Cardiac septum (tissue), 1 donor: ENCODE results near the gene ETV7. TPM values are rescaled to one million over a fixed set of nuclear protein-coding genes. Genes with fewer than 3 reads are reported as not detected.
"Not testable (repeated sequence)": the region's sequence is repeated elsewhere in the genome, so short reads cannot be mapped to it uniquely, and the experiment has no call there.

Experiments
- DNase-seq: peaks from one replicate; pipeline ENCODE4 v3.0.0-alpha.2; 2020; ENCODE audit warnings: low spot score
- intact Hi-C: fragments of 100-400 bp; cut with DNase I; formaldehyde crosslinking; loops from one replicate; pipeline ENCODE4 v1.14.0; 2022
- long read RNA-seq: library from polyadenylated mRNA; unstranded; transcript quantifications from one replicate; pipeline ENCODE4 v2.0.0, GENCODE V29; 2021
- total RNA-seq: library from RNA; stranded (reverse); fragmentation: NEBNext Ultra II Directional; extraction: Animal tissue kit (Norgen Biotek cat#: 25700); gene quantifications from one replicate; pipeline ENCODE4 v1.2.1, GENCODE V29; 2021
- donor health status: DM: no; HTN: no; CAD: no.

Gene ETV7
- total RNA-seq: 0.13 TPM
- long read RNA-seq: 0 reads

DNA sequence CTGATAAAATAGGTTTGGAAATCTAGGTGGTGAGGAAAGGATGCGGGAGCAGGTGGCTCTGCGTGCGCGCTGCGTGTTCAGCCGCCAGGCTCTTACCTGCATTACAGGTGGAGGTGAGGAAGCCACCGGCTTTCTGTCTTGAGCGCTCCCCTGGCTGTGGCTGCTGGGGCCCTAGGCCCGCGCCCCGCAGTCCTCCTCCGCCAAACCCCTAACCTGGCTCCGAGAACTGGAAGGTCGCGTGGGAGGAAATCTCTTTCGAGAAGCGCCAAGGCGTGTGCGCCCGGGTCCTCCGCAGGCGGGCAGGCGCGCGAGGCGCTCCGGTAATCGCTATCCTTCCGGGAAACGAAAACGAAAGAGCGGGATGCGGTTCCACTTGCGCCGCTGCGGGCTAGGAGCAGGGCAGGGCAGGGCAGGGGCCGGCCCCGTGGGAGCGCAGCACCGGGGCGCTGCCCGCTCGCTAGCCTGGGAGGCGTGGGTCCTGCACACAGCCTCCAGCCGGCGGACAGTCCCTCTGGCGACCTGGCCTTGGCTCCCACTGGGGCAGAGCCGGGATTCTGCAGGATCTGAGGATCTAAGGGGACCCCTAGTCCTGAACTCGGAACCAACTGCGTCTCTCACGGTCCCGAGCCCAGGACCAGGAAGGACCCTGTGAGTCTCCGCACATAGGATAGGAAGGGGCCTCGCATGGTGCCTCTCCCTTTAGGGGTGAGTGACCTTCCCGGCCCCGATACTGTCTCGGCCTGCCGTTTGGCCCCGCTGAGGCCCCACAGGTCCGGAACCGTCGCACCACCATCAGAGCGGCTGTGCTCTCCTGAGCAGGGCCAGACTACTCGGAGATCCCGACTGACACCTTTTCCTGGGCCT is at the start of gene ETV7:
ETV7 (minus strand) TSS at position 230 of the 864 bp plus-strand sequence; CDS start at position 102, 128 bp downstream.
- intact Hi-C loops: no loop called here
- peak; percentile 81 for DNase-seq

DNA sequence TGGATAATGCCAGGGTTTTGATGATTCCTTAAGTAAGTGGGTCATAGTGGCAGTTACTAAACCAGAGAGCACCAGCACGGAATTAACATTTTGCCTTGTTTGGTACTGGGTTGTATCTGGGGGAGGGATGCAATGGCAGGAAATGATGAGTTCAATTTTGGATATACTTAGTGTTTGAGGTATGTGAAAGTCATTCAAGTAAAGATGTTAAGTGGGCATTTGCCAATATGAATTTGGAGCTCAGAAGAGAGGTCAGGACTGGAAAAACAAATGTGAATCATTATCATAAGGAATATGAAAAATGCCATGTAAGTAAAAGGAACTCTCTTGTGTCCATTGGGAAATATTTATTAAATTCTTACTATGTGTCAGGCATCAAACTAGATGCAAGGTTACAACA is 49.0 kb upstream of the ETV7 start:
- DNase-seq: no peak
- intact Hi-C loops: no loop called here

DNA sequence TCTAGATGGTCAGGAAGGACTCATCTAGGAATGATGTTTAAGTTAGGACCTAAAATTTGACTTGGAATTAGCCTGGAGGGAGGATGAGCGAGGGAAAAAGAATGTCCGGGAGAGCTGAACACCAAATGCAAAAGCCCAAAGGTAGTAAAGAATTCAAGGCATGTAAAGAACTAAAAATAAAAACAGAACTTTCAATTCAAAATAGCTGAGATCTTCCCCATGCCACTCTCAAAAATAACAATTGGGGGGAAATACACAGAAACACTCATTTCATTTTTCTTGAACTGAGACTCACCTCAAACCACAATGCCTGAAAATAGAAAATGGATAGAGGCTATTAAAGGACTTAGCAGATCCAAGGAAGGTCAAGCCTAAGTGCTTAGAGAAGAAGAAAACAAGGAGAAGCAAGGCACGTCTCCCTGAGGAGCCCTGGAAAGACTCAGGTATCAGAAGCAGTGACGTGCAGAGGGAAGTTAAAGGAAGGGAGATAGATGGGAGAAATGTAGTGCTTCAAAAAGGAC is 44.7 kb upstream of the ETV7 start:
- intact Hi-C loops: no loop called here

DNA sequence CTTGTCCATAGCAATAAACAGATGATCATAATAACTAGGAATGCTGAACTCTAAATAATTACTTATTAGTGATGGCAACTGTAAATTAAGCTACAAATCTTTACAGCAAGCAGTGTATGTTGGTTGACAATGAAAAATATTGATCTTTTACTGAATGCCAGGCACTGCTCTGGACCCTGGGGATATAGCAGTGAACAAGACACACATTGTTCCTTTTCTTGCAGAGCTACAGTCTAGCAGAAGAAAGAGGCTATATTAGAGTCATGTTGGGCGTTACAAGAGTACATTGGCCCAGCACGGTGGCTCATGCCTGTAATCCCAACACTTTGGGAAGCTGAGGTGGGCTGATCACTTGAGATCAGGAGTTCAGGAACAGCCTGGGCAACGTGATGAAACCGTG is 43.7 kb upstream of the ETV7 start:
- DNase-seq: no peak
- intact Hi-C loops: no loop called here

More for the DNA sequence above, 44.7 kb upstream of the ETV7 start:
- no peak for DNase-seq

DNA sequence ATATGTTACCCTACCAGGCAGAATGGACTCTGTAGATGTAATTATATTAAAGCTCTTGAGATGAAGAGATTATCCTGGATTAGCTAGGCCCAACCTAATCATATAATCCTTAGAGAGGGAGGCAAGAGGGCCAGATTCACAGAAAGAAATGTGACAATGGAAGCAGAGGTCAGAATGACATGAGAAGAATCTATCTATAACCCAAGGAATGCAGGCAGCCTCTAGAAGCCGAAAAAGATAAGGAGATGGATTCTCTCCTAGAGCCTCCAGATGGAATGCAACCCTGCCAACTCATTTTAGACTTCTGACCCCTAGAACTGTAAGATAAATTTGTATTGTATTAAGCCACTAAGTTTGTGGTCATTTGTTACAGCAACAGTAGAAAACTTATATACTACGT is 42.9 kb upstream of the ETV7 start:
- no peak for DNase-seq
- intact Hi-C loops: no loop called here

DNA sequence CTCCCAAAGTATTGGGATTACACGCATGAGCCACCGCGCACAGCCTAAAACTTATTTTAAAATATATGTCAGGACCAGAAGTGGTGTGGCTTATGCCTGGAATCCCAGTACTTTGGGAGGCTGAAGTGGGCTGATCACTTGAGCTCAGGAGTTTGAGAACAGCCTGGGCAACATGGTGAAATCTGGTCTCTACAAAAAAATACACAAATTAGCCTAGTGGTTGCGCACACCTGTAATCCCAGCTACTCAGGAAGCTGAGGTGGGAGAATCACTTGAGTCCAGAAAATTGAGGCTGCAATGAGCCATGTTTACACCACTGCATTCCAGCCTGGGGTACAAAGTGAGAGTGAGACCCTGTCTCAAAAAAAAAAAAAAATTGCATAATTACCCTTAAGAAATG is 41.4 kb upstream of the ETV7 start:
- no peak for DNase-seq
- intact Hi-C loops: no loop called here

DNA sequence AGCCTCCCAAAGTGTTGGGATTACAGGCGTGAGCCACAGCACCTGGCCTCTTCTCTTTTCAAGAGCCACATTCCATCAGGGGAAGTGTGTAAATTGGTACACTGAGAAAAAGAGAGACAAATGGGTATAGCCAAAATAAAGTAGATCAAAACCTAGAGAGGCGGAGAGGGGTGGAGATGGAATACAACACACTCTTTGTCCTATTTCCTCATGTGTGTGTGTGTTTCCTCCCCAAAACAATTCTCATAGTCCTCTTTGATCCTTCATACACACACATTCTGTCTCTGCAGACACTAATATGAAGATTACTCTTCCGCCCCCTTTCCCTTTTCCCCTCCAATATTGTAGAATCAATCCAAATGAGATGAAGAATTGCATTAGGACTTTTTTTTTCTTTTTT is 39.2 kb upstream of the ETV7 start:
- intact Hi-C loops: no loop called here
- no peak for DNase-seq

DNA sequence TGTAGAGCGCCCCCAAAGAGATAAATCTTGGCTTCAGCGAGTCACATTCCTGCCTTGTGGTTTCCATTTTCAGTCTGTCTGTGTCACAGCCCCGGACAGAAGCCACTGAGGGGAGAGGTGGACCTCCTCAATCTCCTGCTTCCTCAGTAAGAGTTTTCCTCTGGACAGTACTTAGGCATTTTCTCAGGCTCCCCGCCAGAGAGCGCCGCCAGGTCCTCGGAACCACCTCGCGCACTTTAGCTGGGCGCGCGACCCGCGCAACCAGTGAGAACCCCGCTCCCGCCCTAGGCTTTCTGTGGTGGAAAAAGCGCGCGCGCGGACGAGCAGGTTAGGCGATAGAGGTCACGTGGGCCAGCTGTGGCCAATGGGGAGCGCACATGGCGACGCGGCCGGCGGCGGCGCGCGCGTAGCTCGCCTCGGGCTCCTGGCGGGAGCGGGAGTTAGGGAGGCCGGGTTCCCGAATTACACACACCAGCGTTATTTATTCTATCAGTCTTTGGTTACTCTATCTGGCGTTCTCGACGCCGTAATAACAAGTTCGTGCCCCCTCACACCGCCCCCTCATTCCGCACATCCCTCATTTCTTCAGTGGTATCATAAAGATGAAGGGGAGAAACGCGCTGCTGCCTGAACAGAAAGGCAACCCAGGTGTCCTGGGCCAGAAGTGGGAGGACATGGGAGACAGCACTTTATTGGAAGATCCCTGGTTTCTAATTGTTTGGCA is 35.8 kb upstream of the ETV7 start:
- DNase-seq: peak; percentile 99
- intact Hi-C loops: loop anchor here (1.0 to 5.0 kb wide), 2 partner anchors 20 to 169 kb away; partner anchors contain the start of gene SRSF3

DNA sequence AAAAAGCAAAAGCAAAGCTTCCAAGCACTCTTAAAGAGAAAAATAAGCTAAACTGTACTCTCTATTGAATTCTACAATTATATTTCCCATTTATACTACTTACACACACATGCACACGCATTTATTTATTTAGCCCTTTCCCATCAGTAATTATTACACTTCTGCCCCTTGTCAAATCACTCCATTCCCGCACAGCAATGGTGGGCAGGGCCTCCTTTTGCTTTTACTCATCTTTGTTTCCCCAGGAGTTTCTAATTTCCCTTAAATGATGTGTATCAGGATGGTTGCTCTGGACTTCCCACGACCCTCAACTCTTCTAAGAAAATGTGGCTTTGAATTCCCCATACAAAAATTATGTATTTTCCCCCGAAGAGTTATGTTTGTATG is 35.2 kb upstream of the ETV7 start:
- intact Hi-C loops: loop anchor here (1.0 to 5.0 kb wide), 2 partner anchors 21 to 170 kb away; partner anchors contain the start of gene SRSF3
- no peak for DNase-seq

DNA sequence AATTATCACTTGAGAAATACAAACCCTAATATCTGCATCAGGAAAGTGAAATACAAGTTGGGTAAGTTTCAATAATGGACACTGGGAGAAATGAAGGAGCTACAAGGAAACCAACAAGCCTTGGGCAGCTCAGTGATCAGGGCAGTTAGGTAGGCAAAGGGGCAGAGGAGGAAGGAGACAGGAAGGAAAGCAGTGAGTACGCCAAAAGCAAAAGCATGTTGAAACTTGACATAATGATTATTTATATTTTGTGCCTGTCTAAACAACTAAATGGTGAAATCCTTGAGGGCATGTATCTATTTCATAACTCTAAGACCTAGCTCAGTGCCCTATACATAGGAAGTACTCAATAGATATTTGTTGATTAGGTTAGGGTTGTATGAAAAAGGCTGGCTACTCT is 31.8 kb upstream of the ETV7 start:
- intact Hi-C loops: no loop called here
- DNase-seq: no peak

DNA sequence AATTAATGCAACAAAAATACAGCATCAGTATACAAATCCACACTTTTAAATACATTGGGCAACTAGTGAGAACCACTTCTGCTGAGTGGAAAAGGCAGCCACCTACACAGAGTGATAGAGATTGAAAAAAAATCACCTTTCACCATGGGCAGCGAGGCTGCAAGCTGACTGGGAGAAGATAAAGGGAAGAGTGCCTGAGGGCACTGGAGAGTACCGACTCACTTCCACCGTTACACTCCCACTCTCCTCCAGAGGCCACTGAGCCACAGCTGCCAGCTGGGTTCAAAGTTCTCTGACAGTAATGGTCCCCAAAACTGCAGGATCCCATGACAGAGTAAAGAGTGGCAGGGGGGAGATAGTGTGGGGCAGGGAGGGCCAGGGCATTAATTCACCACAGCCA is 31.1 kb upstream of the ETV7 start:
- intact Hi-C loops: no loop called here
- no peak for DNase-seq

DNA sequence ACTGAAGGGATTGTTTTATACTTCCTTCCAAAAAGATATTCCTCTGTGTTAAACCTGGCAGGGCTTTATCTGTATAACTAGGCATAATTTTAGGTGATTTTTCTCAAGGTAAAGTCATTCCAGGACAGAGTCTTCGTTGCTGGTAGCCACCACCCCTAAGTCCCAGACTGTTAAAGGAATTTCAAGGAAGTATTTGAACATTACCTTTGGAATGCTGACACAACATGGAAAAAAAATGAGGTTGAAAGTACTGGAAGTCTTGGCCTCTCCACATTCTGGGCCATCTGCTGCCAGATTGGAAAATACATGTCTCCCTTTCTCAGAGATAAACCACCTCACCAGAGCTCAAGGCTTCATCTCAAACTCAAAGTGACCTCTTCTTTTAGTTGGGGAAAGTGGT is 27.0 kb upstream of the ETV7 start:
- intact Hi-C loops: no loop called here
- no peak for DNase-seq

DNA sequence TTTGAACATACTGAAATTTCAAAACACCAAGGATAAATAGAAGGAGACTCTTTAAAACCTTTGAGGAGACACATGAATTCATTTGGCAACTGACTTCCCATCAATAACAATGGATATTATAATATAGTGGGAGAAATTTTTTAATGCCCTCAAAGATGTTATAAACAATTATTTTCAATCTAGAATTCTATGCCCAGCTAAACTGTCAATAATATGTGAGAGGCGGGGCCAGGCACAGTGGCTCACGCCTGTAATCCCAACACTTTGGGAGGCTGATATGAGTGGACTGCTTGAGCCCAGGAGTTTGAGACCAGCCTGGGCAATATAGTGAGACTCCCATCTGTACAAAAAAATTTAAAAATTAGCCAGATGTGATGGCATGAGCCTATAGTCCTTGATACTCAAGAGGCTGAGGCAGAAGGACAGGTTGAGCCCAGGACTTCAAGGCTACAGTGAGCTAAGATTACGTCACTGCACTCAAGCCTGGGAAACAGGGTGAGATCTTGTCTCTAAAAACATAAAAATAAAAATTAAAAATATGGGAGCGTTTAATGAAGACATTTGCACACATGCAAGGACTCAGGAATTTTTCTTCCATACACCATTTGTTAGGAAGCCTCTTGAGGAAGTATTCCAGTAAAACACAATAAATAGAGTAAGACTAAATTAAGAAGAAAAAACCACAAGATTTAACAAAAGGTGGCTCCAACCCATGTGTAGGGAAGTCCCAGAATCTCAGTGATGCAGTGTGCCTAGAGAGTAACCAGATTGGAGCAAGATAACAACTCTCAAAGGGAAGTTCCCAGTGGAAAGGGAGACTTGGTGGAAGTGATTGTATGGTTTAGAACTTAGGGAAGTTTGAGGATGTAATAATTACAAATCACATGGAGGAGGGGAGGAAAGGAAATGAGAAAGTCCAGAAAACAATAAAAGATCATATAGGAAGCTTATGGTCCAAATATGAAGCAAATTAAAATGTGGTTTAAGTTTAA is 26.3 kb upstream of the ETV7 start:
- intact Hi-C loops: no loop called here
- no peak for DNase-seq

DNA sequence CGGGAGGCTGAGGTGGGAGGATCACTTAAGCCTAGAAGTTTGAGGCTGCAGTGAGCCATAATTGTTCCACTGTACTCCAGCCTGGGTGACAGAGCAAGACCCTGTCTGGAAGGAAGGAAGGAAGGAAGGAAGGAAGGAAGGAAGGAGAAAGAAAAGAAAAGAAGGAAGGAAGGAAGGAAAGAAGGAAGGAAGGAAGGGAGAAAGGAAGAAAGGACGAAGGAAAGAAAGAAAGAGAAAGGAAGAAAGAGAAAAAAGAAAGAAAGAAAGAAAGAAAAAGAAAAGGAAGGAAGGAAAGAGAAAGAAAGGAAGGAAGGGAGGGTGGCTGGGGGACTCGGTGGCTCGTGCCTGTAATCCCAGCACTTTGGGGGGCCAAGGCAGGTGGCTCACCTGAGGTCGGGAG is 22.2 kb upstream of the ETV7 start:
- DNase-seq, intact Hi-C loops: not testable (repeated sequence)

DNA sequence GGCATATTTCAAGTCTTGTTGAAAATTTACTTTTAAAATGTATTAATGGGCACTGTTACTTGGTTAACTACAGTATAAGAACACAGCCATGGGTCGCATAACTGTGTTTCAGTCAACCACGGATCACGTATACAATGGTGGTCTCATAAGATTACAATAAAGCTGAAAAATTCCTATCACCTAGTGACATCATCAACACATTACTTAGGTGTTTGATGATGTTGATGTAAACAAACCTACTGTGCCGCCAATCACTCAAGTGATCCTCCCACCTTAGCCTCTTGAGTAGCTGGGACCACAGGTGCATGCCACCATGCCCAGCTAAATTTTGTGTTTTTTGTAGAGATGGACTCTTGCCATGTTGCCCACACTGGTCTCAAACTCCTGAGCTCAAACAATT is 16.7 kb upstream of the ETV7 start:
- intact Hi-C loops: no loop called here
- no peak for DNase-seq

DNA sequence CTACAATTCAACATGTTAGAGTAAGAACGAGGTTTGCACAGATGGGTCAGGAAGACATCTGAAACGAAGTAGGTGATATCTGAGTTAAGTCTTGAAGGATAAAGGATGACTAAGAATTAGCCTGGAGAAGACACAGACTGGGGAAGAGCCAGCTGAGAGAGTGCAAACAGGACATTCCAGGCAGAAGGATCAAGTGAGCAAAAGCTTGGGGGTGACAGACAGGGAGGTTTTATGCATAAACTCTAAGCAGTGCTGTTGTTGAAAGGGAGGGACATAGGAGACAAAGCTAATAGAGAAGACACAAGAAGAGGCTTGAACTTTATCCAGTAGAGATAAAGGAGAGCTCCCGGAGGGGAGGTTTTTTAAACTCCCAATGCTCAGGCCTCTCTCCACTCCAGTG is 15.0 kb upstream of the ETV7 start:
- intact Hi-C loops: no loop called here
- no peak for DNase-seq

DNA sequence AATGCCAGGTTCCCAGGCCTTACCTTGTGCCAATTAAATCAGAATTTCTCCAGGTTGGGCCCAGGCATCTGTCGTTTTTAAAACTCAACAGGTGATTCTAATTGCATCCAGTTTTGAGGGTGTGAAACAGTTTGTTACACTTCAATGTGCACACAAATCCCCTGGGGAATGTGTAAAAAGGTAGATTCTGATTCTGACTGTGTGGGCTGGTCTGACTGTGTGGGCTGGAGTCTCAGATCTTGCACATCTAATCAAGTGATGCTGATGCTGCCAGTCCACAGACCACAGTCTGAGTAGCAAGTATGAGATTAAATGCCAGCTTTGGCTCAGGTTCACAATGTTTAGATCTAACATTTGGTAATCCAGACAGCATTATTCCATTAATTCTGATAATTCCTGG is 12.5 kb upstream of the ETV7 start:
- no peak for DNase-seq
- intact Hi-C loops: no loop called here

DNA sequence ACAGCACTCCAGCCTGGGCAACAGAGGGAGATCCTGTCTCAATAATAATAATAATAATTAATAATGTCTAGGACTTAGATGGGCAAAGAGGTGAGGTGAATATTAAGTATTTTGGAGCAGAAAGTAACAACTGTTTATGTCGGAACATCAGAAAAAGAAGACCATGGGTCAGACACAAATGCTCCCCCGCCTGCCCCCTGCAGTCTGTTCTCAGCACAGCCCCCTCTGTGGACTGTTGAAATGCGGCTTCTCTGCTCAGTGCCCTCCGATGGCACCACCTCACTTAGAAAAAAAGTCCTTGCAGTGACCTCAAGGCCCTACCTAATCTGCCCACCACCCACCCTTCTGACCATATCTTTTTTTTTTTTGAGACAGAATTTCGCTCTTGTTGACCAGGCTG is 5.2 kb upstream of the ETV7 start:
- no peak for DNase-seq
- intact Hi-C loops: no loop called here

DNA sequence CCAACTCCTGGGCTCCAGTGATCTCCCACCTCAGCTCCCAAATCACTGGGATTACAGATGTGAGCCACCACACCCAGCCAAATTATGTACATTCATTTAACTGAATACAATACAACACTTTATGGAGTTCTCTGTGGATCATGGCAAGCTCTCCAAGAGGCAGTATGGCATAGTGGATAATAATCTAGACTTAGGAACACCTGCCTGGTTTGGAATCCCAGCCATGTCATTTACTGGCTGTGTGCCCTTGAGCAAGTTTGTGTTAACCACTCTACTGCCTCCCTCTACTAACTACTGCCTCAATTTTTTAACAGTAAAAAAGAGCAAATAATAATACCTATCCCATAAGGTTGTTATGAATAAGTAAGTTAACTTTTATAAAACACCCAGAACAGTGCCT is 1.9 kb upstream of the ETV7 start:
- no peak for DNase-seq

More for the DNA sequence above, 1.9 kb upstream of the ETV7 start:
- intact Hi-C loops: no loop called here
